MM.1S (cell line): ENCODE results near the gene GGNBP2.

Experiments
- DNase-seq: peaks from one replicate; pipeline ENCODE4 v3.0.0-alpha.2; 2015
- H2AFZ ChIP-seq: fragments of 300-600 bp; sonication (generic); 2 replicates; pipeline ENCODE4 v1.6.0; 2016; ENCODE audit warnings: antibody characterized with exemption, low read length
- H3F3A ChIP-seq: fragments of 300-600 bp; sonication (generic); 2 replicates; pipeline ENCODE4 v1.6.1; 2016; ENCODE audit warnings: mild to moderate bottlenecking, antibody characterized with exemption, low read length, moderate library complexity, mixed read lengths; ENCODE audit not compliant: insufficient read depth
- H3K27ac ChIP-seq: fragments of 300-600 bp; sonication (generic); 2 replicates; pipeline ENCODE4 v1.5.1; 2016; ENCODE audit warnings: mild to moderate bottlenecking, low read length
- H3K27me3 ChIP-seq: fragments of 300-600 bp; sonication (generic); replicated peaks from 2 replicates; pipeline ENCODE4 v1.6.0; 2016; ENCODE audit warnings: low read length; ENCODE audit not compliant: insufficient read depth
- H3K36me3 ChIP-seq: fragments of 300-600 bp; sonication (generic); replicated peaks from 2 replicates; pipeline ENCODE4 v1.6.1; 2016; ENCODE audit warnings: mild to moderate bottlenecking, low read length, mixed read lengths; ENCODE audit not compliant: insufficient read depth
- H3K4me1 ChIP-seq: fragments of 300-600 bp; sonication (generic); 2 replicates; pipeline ENCODE4 v1.6.1; 2016; ENCODE audit warnings: low read length, mixed read lengths
- H3K4me2 ChIP-seq: fragments of 300-600 bp; sonication (generic); 2 replicates; pipeline ENCODE4 v1.6.0; 2016; ENCODE audit warnings: low read depth, low read length
- H3K4me3 ChIP-seq: fragments of 300-600 bp; sonication (generic); 2 replicates; pipeline ENCODE4 v1.5.1; 2016; ENCODE audit warnings: low read length, mixed read lengths
- H3K79me2 ChIP-seq: fragments of 300-600 bp; sonication (generic); 2 replicates; pipeline ENCODE4 v1.6.1; 2016; ENCODE audit warnings: mixed run types, low read length, mixed read lengths
- H3K9ac ChIP-seq: fragments of 300-600 bp; sonication (generic); 2 replicates; pipeline ENCODE4 v1.6.1; 2016; ENCODE audit warnings: low read length, mixed read lengths
- H3K9me2 ChIP-seq: fragments of 300-600 bp; sonication (generic); replicated peaks from 2 replicates; pipeline ENCODE4 v1.6.1; 2016; ENCODE audit warnings: mild to moderate bottlenecking, low read length, mixed read lengths; ENCODE audit not compliant: insufficient read depth
- H3K9me3 ChIP-seq: fragments of 300-600 bp; sonication (generic); replicated peaks from 2 replicates; pipeline ENCODE4 v1.6.1; 2016; ENCODE audit warnings: mild to moderate bottlenecking, low read length, mixed read lengths; ENCODE audit not compliant: insufficient read depth
- H4K20me1 ChIP-seq: fragments of 300-600 bp; sonication (generic); 2 replicates; pipeline ENCODE4 v1.6.1; 2016; ENCODE audit warnings: mild to moderate bottlenecking, low read length, moderate library complexity, mixed read lengths; ENCODE audit not compliant: insufficient read depth
- CTCF ChIP-seq: fragments of 300-600 bp; sonication (generic); IDR thresholded peaks from 2 replicates; pipeline ENCODE4 v1.5.1; 2016; ENCODE audit warnings: antibody characterized with exemption, low read length, mixed read lengths
- EZH2 ChIP-seq: fragments of 300-600 bp; sonication (generic); optimal IDR thresholded peaks from 2 replicates; pipeline ENCODE3; 2017; ENCODE audit warnings: low read depth, mild to moderate bottlenecking, antibody characterized with exemption, low read length, mixed read lengths
- EZH2phosphoT487 ChIP-seq: fragments of 300-600 bp; sonication (generic); IDR thresholded peaks from 2 replicates; pipeline ENCODE4 v1.6.1; 2018; ENCODE audit warnings: antibody characterized with exemption, low read length

GGNBP2 gene

GRCh38 chr17:36505171-36505570 is 39.5 kb upstream of the GGNBP2 start:
- Histone ChIP-seq H4K20me1 (no peaks in the 10 kb centered on the region), H3K4me2 (no peak overlapping the region), H3K9ac (no peak overlapping the region), H3K79me2 (no peaks in the 10 kb centered on the region), H3K9me3 (no peaks in the 10 kb centered on the region), H3K36me3 (no peaks in the 10 kb centered on the region; the same call in 1 of the 2 replicates), H3K9me2 (no peaks in the 10 kb centered on the region), H3F3A (no peaks in the 10 kb centered on the region), H3K4me1 (no peaks in the 10 kb centered on the region), H3K4me3 (no peak overlapping the region), H3K27ac (no peak overlapping the region), H2AFZ (no peak overlapping the region), H3K27me3 (no peaks in the 10 kb centered on the region)
- no peak for DNase-seq
- no peak for TF ChIP-seq CTCF
- no peak for TF ChIP-seq EZH2phosphoT487
- TF ChIP-seq EZH2: no peak

- Histone ChIP-seq H3K27ac (no peak overlapping the region), H3K4me1 (no peaks in the 10 kb centered on the region), H3K9me2 (no peaks in the 10 kb centered on the region), H3K9me3 (no peaks in the 10 kb centered on the region), H3F3A (no peaks in the 10 kb centered on the region), H3K9ac (no peak overlapping the region), H3K79me2 (no peaks in the 10 kb centered on the region), H3K27me3 (no peaks in the 10 kb centered on the region), H3K4me2 (no peak overlapping the region), H4K20me1 (no peaks in the 10 kb centered on the region), H3K36me3 (no peaks in the 10 kb centered on the region; the same call in 1 of the 2 replicates), H2AFZ (no peak overlapping the region), H3K4me3 (no peak overlapping the region)
- TF ChIP-seq CTCF (no peak), EZH2 (no peak), EZH2phosphoT487 (no peak)
- no peak for DNase-seq
Observed at GRCh38 chr17:36506249-36506826, 38.4 kb upstream of the GGNBP2 start.

- no peak overlapping the region for H3K4me2 ChIP-seq
- no peaks in the 10 kb centered on the region; the same call in 1 of the 2 replicates for H3K36me3 ChIP-seq
- no peak for DNase-seq
- H3F3A ChIP-seq: no peaks in the 10 kb centered on the region
- H2AFZ ChIP-seq: no peak overlapping the region
- no peaks in the 10 kb centered on the region for H4K20me1 ChIP-seq
- H3K79me2 ChIP-seq: no peaks in the 10 kb centered on the region
- TF ChIP-seq EZH2: no peak
- no peak for TF ChIP-seq EZH2phosphoT487
- TF ChIP-seq CTCF: no peak
- no peaks in the 10 kb centered on the region for H3K27me3 ChIP-seq
- no peak overlapping the region for H3K27ac ChIP-seq
- H3K9ac ChIP-seq: no peak overlapping the region
- H3K9me3 ChIP-seq: no peaks in the 10 kb centered on the region
- no peaks in the 10 kb centered on the region for H3K4me1 ChIP-seq
- no peaks in the 10 kb centered on the region for H3K9me2 ChIP-seq
- H3K4me3 ChIP-seq: no peak overlapping the region
Observed at GRCh38 chr17:36506831-36507230, 37.9 kb upstream of the GGNBP2 start.
